IMR-90 (cell line): Measurements from ENCODE around the gene UBASH3A.

Source experiments
- CEBPB ChIP-seq: IDR thresholded peaks from 2 replicates; pipeline ENCODE4 v1.6.1; 2012; ENCODE audit warnings: low read depth, low read length, improper control_type of control experiment
- CHD1 ChIP-seq: IDR thresholded peaks from 2 replicates; pipeline ENCODE4 v1.6.1; 2012; ENCODE audit warnings: low read depth, low read length, improper control_type of control experiment
- CTCF ChIP-seq: conservative IDR thresholded peaks from 2 replicates; pipeline ENCODE4 v1.5.1; 2012; ENCODE audit warnings: mild to moderate bottlenecking, low read depth, low read length, improper control_type of control experiment
- ELK1 ChIP-seq: fragments of 150-350 bp; IDR thresholded peaks from 2 replicates; pipeline ENCODE4 v1.6.1; 2016; ENCODE audit warnings: low read depth, mild to moderate bottlenecking, low read length, moderate library complexity, borderline replicate concordance
- FOS ChIP-seq: fragments of 150-350 bp; IDR thresholded peaks from 2 replicates; pipeline ENCODE4 v1.6.1; 2016; ENCODE audit warnings: low read depth, low read length
- MAZ ChIP-seq: IDR thresholded peaks from 2 replicates; pipeline ENCODE4 v1.6.1; 2012; ENCODE audit warnings: low read depth, mild to moderate bottlenecking, low read length, improper control_type of control experiment, moderate library complexity, borderline replicate concordance
- POLR2A ChIP-seq: IDR thresholded peaks from 2 replicates; pipeline ENCODE4 v1.6.1; 2012; ENCODE audit warnings: mild to moderate bottlenecking, low read depth, low read length
- RAD21 ChIP-seq: IDR thresholded peaks from 2 replicates; pipeline ENCODE4 v1.6.1; 2012; ENCODE audit warnings: low read length, improper control_type of control experiment
- RCOR1 ChIP-seq: IDR thresholded peaks from 2 replicates; pipeline ENCODE4 v1.6.1; 2012; ENCODE audit warnings: mild to moderate bottlenecking, low read length, improper control_type of control experiment; ENCODE audit not compliant: insufficient replicate concordance

GRCh38 chr21:42377951-42378340 lies 25.8 kb upstream of the UBASH3A start:
- no peak for TF ChIP-seq FOS
- no peak for TF ChIP-seq CTCF
- TF ChIP-seq CHD1: no peak
- no peak for TF ChIP-seq RCOR1
- no peak for TF ChIP-seq MAZ
- no peak for TF ChIP-seq POLR2A
- no peak for TF ChIP-seq RAD21
- no peak for TF ChIP-seq CEBPB
- no peak for TF ChIP-seq ELK1
